GM21737 (cell line): ENCODE results near the gene TTR.

Source experiments
- ATAC-seq: cut with Tn5 transposase; IDR thresholded peaks from one replicate; pipeline ENCODE4 v1.9.1; 2021; ENCODE audit warnings: mild to moderate bottlenecking, moderate library complexity; ENCODE audit not compliant: unreplicated experiment

TTR gene

GRCh38 chr18:31591628-31592027, at the start of gene TTR:
TSS of gene TTR (plus strand) at chr18:31591877. CDS start at chr18:31591903, 26 bp downstream.
- ATAC-seq: no peak

- ATAC-seq: no peak
These were observed 45.2 kb upstream of the TTR start for GRCh38 chr18:31546476-31546875.

- no peak for ATAC-seq
These were observed 42.8 kb upstream of the TTR start for GRCh38 chr18:31548853-31549252.

GRCh38 chr18:31549416-31549815, 42.3 kb upstream of the TTR start:
- no peak for ATAC-seq

- ATAC-seq: no peak
These were observed 39.8 kb upstream of the TTR start for GRCh38 chr18:31551883-31552282.

- ATAC-seq: no peak
These were observed 37.9 kb upstream of the TTR start for GRCh38 chr18:31553800-31554199.

GRCh38 chr18:31554776-31555175, 36.9 kb upstream of the TTR start:
- ATAC-seq: no peak

GRCh38 chr18:31555971-31556747, 35.5 kb upstream of the TTR start:
- ATAC-seq: no peak

- no peak for ATAC-seq
These were observed 34.2 kb upstream of the TTR start for GRCh38 chr18:31557446-31557845.

GRCh38 chr18:31558567-31558966, 33.1 kb upstream of the TTR start:
- ATAC-seq: no peak

GRCh38 chr18:31562726-31563125, 29.0 kb upstream of the TTR start:
- no peak for ATAC-seq

- no peak for ATAC-seq
These were observed 27.9 kb upstream of the TTR start for GRCh38 chr18:31563778-31564177.

GRCh38 chr18:31565345-31565744, 26.3 kb upstream of the TTR start:
- no peak for ATAC-seq

GRCh38 chr18:31565782-31566512, 25.7 kb upstream of the TTR start:
- no peak for ATAC-seq

- no peak for ATAC-seq
These were observed 24.9 kb upstream of the TTR start for GRCh38 chr18:31566576-31567306.

- no peak for ATAC-seq
These were observed 19.3 kb upstream of the TTR start for GRCh38 chr18:31572368-31572767.

- ATAC-seq: no peak
These were observed 18.6 kb upstream of the TTR start for GRCh38 chr18:31573051-31573450.

GRCh38 chr18:31574359-31574758, 17.3 kb upstream of the TTR start:
- ATAC-seq: no peak

GRCh38 chr18:31575515-31576257, 16.0 kb upstream of the TTR start:
- ATAC-seq: no peak

- ATAC-seq: no peak
These were observed 15.0 kb upstream of the TTR start for GRCh38 chr18:31576670-31577069.

- no peak for ATAC-seq
These were observed 14.5 kb upstream of the TTR start for GRCh38 chr18:31577195-31577594.
